Activated CD4-positive, alpha-beta memory T cell treated with anti-CD3 and anti-CD28 coated beads for 36 hours (primary cell): ENCODE results near the gene PRICKLE1. TPM values are rescaled to one million over a fixed set of nuclear protein-coding genes. Genes with fewer than 3 reads are reported as not detected.
"Not testable (repeated sequence)": the region's sequence is repeated elsewhere in the genome, so short reads cannot be mapped to it uniquely, and the experiment has no call there.

Source experiments
- CTCF ChIA-PET: fragments of 350-600 bp; sonication (Branson Sonifier 250); formaldehyde crosslinking; loops from one replicate; lab custom pipeline; 2021; ENCODE audit warnings: antibody characterized with exemption, inconsistent platforms; lab: Charles Lee
- POLR2A ChIA-PET: fragments of 350-600 bp; sonication (Branson Sonifier 250); formaldehyde crosslinking; loops from one replicate; lab custom pipeline; 2021; ENCODE audit warnings: antibody characterized with exemption; lab: Charles Lee
- DNase-seq: peaks from one replicate; pipeline ENCODE4 v3.0.0-alpha.2; 2020
- H3K27ac Mint-ChIP-seq: one replicate; pipeline ENCODE4 v1.8.0; 2021; ENCODE audit warnings: mixed read lengths
- H3K27me3 Mint-ChIP-seq: one replicate; pipeline ENCODE4 v1.8.0; 2021; ENCODE audit warnings: mixed read lengths
- H3K36me3 Mint-ChIP-seq: one replicate; pipeline ENCODE4 v1.8.0; 2021; ENCODE audit warnings: mixed read lengths
- H3K4me1 Mint-ChIP-seq: one replicate; pipeline ENCODE4 v1.8.0; 2021; ENCODE audit warnings: low read depth, mixed read lengths
- H3K4me3 Mint-ChIP-seq: one replicate; pipeline ENCODE4 v1.8.0; 2021; ENCODE audit warnings: mild to moderate bottlenecking, mixed read lengths
- H3K9me3 Mint-ChIP-seq: one replicate; pipeline ENCODE4 v1.8.0; 2021; ENCODE audit warnings: mixed read lengths
- intact Hi-C: fragments of 100-400 bp; cut with micrococcal nuclease; formaldehyde crosslinking; loops from one replicate; pipeline ENCODE4 v1.15.1; 2023
- total RNA-seq, 2 experiments: library from RNA; stranded (reverse); gene quantifications; one replicate each; pipeline ENCODE4 v1.2.3, GENCODE V29; 2021

PRICKLE1 gene
- total RNA-seq, 2 experiments from 2014 or later, result not detected

DNA sequence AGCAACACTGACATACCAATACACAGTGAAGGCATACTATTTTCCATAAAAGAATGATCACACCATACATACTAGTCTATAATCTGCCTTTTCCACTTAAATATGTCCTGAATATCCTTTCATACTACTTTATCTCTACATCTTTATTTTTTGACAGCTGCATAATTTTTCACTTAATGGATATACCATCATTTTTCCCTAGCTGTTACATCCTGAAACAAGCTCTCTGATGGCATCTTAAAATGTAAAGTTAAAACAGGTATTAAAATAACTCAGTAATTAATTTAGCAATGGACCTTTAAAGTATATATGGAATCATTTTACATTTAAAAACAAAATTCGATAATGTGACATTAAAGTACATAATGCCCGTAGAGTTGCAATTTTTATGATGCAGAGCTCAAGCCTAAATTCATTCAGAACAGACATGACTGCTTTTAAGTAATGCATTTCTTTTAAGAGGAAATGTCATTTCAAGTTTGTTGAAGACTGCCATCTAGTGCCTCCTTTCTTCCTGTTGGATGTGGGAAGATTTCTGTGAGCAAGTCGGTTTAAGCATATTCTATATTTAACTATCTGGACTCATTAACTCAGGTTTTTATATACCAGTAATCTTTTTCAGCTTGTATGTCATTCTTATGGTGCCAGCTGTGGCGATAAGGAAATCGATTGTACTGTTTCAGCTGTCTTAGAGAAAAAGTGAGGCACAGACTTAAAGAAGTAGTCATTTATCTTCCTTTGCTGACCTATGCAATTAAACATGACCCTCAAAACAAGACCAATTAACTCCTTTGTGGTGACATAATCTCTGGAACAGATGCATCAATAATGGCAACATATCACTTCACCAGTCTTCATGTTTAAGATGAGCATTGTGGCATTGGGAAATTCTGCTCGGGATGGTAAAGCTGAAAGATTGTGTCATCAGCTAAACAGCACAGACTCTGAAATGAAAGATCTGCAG, 20.3 kb downstream of the PRICKLE1 start:
- DNase-seq, result no peak
- Mint-ChIP-seq H3K9me3 (no peaks in the 10 kb centered on the region), H3K4me1 (no peaks in the 10 kb centered on the region), H3K27ac (no peak overlapping the region), H3K4me3 (no peak overlapping the region), H3K27me3 (peaks cover 3% of the 10 kb centered on the region), H3K36me3 (no peaks in the 10 kb centered on the region)
- ChIA-PET CTCF (interaction anchor here (0.8 to 2.3 kb wide), 3 partner anchors 10 to 91 kb away, joined by 3 to 23 read pairs (median 5); no protein-coding TSS in a partner anchor), POLR2A (no interaction called here)
- intact Hi-C loops, result loop anchor here (1.0 kb wide), 1 partner anchor 87 kb away; no protein-coding TSS in a partner anchor

GRCh38 chr12:42565633-42566032, 23.9 kb downstream of the PRICKLE1 start:
- Mint-ChIP-seq H3K27ac (no peak overlapping the region), H3K27me3 (peaks cover 4% of the 10 kb centered on the region), H3K4me1 (no peaks in the 10 kb centered on the region), H3K36me3 (no peaks in the 10 kb centered on the region), H3K4me3 (no peak overlapping the region), H3K9me3 (no peaks in the 10 kb centered on the region)
- POLR2A ChIA-PET, result no interaction called here
- intact Hi-C loops, result no loop called here
- CTCF ChIA-PET, result no interaction called here
- DNase-seq, result no peak

DNA sequence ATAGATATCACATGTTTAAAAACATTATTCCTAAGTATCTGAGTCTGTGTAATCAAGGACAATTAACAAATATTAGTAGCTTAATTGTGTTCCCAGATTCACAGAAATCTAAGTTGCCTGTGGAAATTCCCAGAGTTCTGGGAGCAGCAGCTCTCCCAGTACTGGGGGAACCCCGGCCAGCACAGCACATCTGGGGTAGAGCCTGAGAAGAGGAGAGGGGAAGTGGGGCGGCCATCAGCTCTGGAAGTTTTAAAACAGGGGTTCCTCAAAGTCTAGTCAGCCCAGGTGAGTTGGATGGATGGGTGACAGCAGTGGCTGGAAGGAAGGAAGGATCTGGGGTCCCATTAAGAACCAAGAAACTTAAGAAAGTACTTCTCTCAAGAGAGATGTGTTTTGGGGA, 24.6 kb downstream of the PRICKLE1 start:
- H3K36me3 Mint-ChIP-seq, result no peaks in the 10 kb centered on the region
- ChIA-PET POLR2A (no interaction called here), CTCF (no interaction called here)
- H3K4me3 Mint-ChIP-seq, result no peak overlapping the region
- no peak overlapping the region for H3K27ac Mint-ChIP-seq
- no peaks in the 10 kb centered on the region for H3K9me3 Mint-ChIP-seq
- DNase-seq, result no peak
- no peaks in the 10 kb centered on the region for H3K4me1 Mint-ChIP-seq
- intact Hi-C loops, result no loop called here
- H3K27me3 Mint-ChIP-seq, result peaks cover 4% of the 10 kb centered on the region

GRCh38 chr12:42564556-42564955, 25.0 kb downstream of the PRICKLE1 start:
- Mint-ChIP-seq H3K36me3 (no peaks in the 10 kb centered on the region), H3K27me3 (peaks cover 2% of the 10 kb centered on the region), H3K4me3 (no peak overlapping the region), H3K9me3 (no peaks in the 10 kb centered on the region), H3K27ac (no peak overlapping the region), H3K4me1 (no peaks in the 10 kb centered on the region)
- intact Hi-C loops, result no loop called here
- ChIA-PET CTCF (no interaction called here), POLR2A (no interaction called here)
- DNase-seq, result no peak

DNA sequence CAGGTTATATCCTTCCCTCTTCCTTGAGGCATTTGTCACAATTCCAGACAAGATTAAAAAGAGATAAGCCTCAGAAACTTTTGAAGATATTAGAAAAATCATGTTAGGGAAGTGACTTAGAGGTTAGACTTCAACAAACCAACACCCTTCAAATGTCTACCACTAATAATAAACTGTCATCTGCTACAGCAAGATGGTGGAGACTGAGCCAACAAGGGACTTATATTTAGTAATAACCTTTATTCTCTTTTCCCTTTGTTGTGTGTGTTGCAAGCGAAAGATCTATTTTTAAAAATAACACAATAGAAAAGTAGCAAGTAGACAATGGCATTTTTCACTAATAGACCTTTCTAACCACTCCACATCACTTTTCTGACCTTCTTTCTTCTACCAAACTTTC, 28.6 kb downstream of the PRICKLE1 start:
- Mint-ChIP-seq H3K4me3 (no peak overlapping the region), H3K9me3 (no peaks in the 10 kb centered on the region), H3K4me1 (no peaks in the 10 kb centered on the region), H3K27me3 (peaks cover 1% of the 10 kb centered on the region), H3K36me3 (no peaks in the 10 kb centered on the region), H3K27ac (no peak overlapping the region)
- ChIA-PET CTCF (no interaction called here), POLR2A (no interaction called here)
- intact Hi-C loops, result no loop called here
- DNase-seq, result no peak

DNA sequence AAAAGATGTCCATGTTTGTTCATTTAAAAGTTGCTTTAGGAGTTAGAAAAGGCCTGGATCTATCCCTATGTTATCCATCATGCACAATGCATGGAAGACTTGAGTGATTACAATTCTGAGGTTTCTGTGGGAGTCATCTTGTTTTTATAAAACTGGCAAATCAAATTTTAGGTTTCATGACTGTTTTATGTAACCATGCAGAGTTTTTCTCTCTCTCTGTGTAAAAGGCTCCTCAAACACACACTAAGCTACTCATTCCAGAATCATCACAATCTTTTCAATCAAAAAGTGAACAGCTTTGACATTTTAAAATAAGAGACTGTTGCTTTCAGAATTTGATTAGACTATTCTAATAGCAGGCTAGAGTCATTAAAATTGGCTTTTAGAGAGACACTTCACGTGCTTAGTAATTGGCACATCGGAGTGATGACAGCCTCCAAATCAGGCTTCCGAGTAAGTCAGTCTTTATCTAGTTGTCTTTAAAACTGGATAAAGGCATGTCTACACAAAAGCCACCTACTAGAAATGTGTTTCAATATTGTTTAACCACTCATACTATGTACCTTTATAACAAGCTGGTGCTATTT, 31.9 kb downstream of the PRICKLE1 start:
- Mint-ChIP-seq H3K27me3 (peaks cover 1% of the 10 kb centered on the region), H3K9me3 (no peaks in the 10 kb centered on the region), H3K27ac (no peak overlapping the region), H3K36me3 (no peaks in the 10 kb centered on the region), H3K4me1 (no peaks in the 10 kb centered on the region), H3K4me3 (no peak overlapping the region)
- ChIA-PET POLR2A (no interaction called here), CTCF (no interaction called here)
- DNase-seq, result no peak
- intact Hi-C loops, result no loop called here

DNA sequence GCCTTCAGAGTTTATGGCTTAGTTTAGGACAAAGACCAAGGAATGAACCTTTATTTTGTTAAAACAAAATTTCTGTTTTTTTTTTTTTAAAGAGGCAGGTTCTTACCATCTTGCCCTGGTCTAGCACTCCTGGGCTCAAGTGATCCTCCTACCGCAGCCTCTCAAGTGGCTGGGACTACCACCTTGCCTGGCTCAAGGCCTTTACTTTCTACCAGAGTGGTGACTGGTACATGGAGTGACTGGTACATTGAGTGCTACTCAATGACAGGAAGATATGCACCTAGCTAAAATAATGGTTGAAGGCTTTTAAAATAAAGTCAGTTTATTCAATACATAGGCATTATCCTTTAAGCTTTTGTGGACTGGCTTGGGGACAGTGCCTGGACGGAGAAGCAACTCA, 32.6 kb downstream of the PRICKLE1 start:
- ChIA-PET POLR2A (no interaction called here), CTCF (no interaction called here)
- Mint-ChIP-seq H3K4me1 (no peaks in the 10 kb centered on the region), H3K27me3 (peaks cover 3% of the 10 kb centered on the region), H3K4me3 (no peak overlapping the region), H3K9me3 (no peaks in the 10 kb centered on the region), H3K27ac (no peak overlapping the region), H3K36me3 (no peaks in the 10 kb centered on the region)
- DNase-seq, result no peak
- intact Hi-C loops, result no loop called here

GRCh38 chr12:42552822-42553221, 36.7 kb downstream of the PRICKLE1 start:
- CTCF ChIA-PET, result no interaction called here

DNA sequence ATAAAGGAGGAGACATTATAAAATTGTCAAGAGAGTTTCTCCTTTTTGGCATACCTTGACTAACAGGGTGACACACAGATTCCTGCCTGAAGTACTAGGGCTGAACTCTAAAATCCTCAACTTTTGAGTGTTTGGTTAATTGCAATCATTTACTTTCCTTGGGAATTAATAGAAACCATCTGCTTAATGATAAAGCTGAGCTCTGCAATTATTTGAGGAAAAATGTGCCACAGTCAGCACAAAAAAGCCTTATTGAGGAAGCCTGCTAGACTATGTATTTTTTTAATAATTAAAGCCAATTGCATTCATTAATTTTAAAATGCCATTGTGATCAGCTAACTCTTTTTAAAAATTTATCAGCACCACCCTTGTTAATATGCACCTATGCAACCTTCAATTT, 38.7 kb downstream of the PRICKLE1 start:
- CTCF ChIA-PET, result no interaction called here
- DNase-seq, result no peak
- Mint-ChIP-seq H3K4me1 (no peaks in the 10 kb centered on the region), H3K4me3 (no peak overlapping the region), H3K27ac (no peak overlapping the region), H3K9me3 (no peaks in the 10 kb centered on the region), H3K36me3 (no peaks in the 10 kb centered on the region), H3K27me3 (peaks cover 10% of the 10 kb centered on the region)
- POLR2A ChIA-PET, result no interaction called here
- intact Hi-C loops, result no loop called here

More at GRCh38 chr12:42552822-42553221, 36.7 kb downstream of the PRICKLE1 start:
- Mint-ChIP-seq H3K27me3 (peaks cover 10% of the 10 kb centered on the region), H3K4me3 (no peak overlapping the region), H3K27ac (no peak overlapping the region), H3K36me3 (no peaks in the 10 kb centered on the region), H3K4me1 (no peaks in the 10 kb centered on the region), H3K9me3 (no peaks in the 10 kb centered on the region)
- no peak for DNase-seq
- intact Hi-C loops, result no loop called here
- POLR2A ChIA-PET, result no interaction called here

- intact Hi-C loops, result no loop called here
- Mint-ChIP-seq H3K36me3 (no peaks in the 10 kb centered on the region), H3K4me1 (no peaks in the 10 kb centered on the region), H3K9me3 (no peaks in the 10 kb centered on the region), H3K27me3 (peaks cover 12% of the 10 kb centered on the region), H3K4me3 (no peak overlapping the region), H3K27ac (no peak overlapping the region)
- no peak for DNase-seq
- ChIA-PET POLR2A (no interaction called here), CTCF (no interaction called here)
Measured at GRCh38 chr12:42546709-42547108, 42.8 kb downstream of the PRICKLE1 start.

GRCh38 chr12:42541965-42542364, 47.6 kb downstream of the PRICKLE1 start:
- Mint-ChIP-seq H3K27ac (no peak overlapping the region), H3K9me3 (no peaks in the 10 kb centered on the region), H3K27me3 (peaks cover 6% of the 10 kb centered on the region), H3K4me3 (no peak overlapping the region), H3K36me3 (no peaks in the 10 kb centered on the region), H3K4me1 (no peaks in the 10 kb centered on the region)
- CTCF ChIA-PET, result no interaction called here
- DNase-seq, result no peak
- intact Hi-C loops, result no loop called here
- POLR2A ChIA-PET, result no interaction called here

- intact Hi-C loops, H3K9me3 Mint-ChIP-seq, H3K4me3 Mint-ChIP-seq, H3K4me1 Mint-ChIP-seq, CTCF ChIA-PET, H3K36me3 Mint-ChIP-seq, H3K27me3 Mint-ChIP-seq, H3K27ac Mint-ChIP-seq, POLR2A ChIA-PET, DNase-seq: not testable (repeated sequence)
Measured at GRCh38 chr12:42541308-42541707, 48.2 kb downstream of the PRICKLE1 start.
